GM04504 (cell line): ENCODE results near the gene POFUT2.
A peak's percentile ranks its signal among the peaks of the same experiment; 100 is the strongest.
"Not testable (repeated sequence)": the region's sequence is repeated elsewhere in the genome, so short reads cannot be mapped to it uniquely, and the experiment has no call there.

Experiments used
- DNase-seq: peaks from one replicate; pipeline ENCODE4 v3.0.0-alpha.2; 2012; ENCODE audit warnings: low read depth

Gene POFUT2

DNA sequence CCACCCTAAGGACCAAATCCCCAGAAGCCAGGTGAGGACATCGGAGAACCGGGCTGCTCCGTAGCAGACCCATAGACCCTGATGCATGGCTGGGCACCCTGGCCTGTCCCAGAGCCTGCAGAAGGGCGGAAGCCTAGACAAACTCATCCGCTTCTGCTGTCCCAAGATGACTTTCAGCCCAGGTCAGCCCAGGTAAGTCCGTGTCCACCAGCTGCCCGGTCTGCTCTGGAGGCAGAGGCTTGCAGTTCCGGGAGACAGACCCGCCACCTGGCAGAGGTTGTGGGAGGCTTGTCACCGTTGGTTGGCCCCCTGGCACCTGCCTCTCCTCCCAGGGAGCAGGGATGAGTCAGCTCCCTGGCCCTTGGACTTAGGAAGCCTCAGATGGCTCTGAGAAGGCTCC is 22.8 kb upstream of the POFUT2 start:
- no peak for DNase-seq

DNA sequence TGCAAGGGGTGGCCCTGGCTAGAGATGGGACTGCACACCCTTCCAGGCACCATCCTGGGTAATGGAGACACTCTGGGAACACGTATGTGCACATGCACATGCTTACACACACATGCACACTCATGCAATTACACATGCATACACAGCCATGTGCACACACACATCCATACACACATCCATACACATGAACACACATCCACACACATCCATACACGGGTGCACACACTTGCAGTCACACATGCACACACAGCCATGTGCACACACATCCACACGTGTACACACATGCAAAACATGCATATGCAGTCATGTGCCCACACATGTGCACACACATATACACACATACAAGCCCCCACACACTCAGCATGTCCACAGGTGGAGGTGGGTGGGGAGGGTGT is 22.3 kb upstream of the POFUT2 start:
- no peak for DNase-seq

DNA sequence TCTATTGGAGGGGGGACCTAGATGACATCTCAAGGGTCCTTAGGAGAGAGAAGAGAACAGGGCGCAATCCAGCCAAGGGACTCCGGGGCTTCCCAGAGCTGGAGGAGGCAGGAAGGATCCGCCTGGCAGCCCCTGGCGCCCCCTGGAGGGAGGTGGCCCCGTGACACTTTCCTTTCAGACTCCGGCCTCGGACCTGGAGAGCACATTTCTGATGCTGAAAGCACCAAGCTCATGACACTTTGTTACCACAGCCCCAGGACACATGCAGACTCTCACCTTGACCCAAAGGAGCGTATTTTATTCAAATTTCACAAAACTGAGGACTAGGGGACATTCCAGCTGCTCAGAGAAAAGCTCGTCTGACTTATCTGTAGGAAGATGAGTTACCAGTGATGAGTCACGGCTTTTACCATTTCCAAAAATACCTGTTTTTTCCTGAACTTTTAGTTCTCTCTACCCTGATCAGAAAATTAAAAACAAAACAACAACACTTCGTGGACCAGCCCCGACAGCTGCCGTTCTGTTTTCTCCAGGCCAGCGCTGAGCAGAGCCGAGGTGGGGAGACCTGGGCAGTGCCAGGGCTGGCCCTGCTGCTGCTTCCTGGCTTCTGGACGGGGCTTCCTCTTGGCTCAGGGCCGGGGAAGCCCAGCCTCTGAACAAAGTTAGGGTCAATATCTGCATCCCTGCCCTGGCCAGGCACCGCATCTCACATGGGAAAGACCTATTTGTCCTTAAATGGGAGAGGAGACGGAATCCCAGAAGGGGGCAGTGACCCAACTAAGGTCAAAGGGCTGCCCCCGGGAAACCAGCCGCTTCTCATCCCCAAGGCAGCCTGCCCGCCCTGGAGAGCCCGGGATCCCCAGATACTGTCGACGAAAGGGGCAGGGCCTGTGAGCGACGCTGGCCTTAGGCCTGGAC is 21.6 kb upstream of the POFUT2 start:
- DNase-seq: no peak

DNA sequence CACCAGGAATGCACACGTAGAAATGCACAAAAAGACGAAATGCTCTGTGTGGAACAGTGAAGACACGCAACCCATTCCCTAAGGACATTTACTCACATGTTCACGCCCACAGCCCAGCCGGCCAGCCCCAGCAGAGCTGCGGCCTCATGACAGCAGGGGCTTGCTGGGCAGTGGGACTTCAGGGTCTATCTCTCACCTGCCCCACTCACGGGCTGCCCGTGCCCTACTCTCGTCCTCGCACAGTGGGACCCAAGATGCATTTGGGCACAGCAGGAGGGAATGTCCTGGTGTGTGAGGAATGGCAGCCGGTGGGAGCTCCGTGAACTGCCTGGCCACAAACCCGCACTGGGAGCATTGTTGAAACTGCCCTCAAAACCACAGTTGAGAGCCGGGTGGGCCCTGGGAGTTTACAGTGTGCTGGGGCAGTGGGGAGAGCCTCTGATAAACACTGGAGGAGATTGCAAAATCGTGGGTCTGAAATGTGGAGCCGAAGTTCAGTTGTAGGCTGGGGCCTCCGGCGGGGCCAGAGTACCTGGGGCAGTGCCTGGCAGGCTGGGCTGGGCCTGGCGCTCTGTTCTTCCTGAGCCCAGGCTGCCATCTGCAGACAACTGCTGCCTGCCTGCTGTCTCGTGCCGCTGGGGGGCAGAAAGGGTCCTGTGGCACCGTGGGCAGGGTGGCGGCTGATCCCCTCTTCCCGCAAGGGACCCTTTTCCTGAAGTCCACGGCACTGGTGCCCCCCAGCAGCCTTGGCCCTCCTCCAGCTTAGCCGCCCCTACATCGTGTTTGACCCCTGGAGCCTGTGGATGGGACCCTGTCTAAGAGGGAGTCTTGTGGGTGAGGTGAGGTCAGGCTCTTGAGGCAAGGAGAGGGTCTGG is 20.7 kb upstream of the POFUT2 start:
- no peak for DNase-seq

DNA sequence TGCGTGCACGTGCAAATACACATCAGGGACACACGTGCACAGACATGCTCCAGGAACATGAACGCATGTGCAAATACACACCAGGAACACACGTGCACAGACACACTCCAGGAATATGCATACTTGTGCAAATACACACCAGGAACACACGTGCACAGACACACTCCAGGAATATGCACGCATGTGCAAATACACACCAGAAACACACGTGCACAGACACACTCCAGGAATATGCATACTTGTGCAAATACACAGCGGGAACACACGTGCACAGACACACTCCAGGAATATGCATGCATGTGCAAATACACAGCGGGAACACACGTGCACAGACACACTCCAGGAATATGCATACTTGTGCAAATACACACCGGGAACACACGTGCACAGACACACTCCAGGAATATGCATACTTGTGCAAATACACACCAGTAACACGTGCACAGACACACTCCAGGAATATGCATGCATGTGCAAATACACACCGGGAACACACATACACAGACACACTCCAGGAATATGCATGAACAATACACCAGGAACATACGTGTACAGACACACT is 20.0 kb upstream of the POFUT2 start:
- not testable (repeated sequence) for DNase-seq

DNA sequence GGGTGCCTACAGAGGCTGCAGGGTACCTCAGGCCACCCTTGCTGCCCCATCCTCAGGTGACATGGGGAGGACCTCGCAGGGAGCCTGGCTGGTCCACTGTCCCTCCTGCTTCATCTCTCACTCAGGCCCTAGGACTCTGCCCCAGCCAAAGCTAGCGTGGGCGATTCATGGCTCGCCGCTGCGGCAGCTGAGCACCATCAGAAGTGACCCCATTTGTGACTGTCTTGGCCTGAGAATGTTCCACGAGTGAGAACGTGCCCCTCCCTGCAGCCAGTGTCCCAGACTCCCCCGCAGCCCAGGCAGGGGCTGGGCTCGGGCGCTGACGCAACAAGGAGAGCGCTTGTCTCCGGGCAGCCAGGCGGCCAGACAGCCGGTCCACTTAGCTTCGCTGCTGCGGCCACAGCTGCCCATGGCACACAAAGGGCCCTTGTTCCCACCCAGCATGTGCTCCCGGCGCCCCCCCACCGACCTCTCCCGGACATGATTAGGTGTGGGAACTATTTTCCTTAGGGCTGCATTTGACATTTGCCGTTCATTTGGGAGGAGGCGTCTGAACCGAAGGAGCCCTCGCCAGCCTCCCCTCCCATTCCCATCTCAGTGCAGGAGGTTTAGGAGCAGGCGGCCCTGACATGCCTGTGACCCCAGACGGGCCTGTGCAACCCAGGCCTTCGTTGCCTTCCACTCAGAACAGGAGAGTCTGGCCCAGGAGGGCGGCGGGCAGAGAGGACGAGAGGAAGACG is 19.3 kb upstream of the POFUT2 start:
- peak; percentile 33 for DNase-seq

DNA sequence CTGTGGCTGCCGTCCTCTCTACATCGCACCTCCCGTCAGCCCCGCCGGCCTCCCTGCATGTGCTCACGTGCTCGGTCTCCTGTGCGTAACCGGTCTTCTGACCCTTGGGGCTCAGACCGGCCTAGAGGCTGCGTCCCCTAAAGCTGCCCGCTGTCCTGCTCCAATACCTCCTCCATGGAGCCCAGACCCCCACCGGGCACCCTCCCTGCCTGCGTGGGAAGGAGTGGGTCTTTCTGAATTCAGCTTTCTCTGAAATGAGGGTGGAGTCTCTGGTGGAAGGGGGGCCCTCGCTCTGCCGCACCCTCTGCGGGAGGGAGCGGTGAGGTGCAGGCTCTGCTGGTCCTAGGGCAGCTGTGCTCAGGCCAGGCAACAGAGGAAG is 18.7 kb upstream of the POFUT2 start:
- no peak for DNase-seq

DNA sequence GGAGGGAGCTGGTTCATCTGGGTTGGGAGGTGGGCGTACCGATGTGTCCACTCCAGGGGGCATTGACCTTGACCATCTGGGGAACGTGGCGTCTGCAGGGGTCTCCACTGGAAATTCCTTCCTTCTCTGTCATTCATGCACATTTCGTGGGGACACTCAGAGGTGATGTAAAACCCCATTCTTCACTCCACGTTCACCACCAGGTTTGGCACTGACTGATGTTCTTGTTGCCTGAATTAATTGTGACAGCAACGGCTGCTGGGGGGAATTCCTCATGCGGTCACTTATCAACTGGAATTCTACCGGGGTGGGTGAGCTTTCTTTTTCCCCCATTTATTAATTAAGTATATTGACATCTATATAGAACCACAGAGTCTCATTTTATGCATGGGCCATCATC is 18.1 kb upstream of the POFUT2 start:
- no peak for DNase-seq

DNA sequence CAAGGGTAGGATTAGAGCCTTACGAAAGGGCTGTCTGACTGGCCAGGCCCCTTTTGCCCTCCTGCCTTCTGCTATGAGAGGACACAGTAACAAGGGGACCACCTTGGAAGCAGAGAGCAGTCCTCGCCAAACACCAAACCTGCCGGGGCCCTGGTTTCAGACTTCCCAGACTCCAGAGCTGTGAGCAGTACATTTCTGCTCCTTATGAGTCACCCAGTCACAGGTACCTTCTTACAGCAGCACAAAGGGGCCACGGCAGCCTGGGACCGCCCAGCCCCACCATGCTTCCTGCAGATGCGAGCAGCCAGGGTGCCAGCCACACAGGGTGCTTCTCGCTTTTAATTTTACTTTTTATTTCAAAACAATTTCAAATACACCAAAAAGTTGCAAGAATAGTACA is 17.2 kb upstream of the POFUT2 start:
- DNase-seq: no peak

DNA sequence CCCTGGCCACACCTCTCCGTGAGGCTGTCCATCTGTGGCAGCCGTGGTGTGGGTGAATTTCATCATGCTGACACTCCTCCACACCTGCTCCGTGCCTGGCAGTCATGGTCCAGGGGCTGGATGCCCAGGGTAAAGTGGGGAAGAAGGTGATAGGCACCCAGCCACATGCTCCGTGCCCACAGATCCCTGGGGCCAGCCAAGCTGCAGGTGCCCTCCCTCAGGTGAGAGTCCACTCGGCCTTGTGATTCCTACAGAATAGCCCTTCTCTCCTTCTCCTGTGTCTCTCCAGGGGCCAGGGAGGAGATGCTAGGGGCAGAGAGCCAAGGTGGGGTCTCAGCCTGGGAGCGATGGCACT is 16.8 kb upstream of the POFUT2 start:
- DNase-seq: no peak

DNA sequence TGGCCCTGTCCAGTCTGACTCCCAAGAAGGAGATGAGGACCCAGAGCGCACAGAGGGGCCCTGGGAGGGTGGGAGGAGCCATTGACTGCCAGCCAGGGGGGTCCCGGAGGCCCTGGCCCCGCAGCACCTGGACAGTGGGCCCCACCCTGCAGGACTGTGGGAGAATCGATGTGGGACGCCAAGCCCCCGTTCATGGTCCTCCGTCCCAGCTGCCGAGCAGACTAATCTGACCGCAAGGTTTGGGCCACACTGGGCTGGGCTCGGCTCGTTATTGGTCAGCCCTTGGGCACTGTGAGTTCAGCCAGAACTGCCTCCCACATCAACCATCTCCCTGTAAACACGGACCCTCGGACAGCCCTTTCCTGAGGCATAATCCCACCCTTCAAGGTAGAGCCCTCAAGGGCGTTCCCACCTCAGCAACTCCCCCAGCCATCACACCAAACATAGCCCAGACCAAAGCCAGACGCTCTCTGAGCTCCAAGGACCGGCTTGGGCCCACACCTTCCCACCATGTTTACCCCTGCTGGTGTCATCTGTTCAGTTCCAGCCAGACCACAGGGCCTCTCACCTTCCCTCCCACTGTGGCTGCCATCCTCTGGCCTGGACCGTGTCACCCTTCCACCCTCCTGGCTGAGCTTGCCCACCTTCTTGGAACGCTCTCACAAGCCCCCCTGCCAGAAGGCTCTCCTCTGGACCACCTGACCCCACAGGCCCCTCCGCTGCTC is 16.2 kb upstream of the POFUT2 start:
- DNase-seq: no peak

DNA sequence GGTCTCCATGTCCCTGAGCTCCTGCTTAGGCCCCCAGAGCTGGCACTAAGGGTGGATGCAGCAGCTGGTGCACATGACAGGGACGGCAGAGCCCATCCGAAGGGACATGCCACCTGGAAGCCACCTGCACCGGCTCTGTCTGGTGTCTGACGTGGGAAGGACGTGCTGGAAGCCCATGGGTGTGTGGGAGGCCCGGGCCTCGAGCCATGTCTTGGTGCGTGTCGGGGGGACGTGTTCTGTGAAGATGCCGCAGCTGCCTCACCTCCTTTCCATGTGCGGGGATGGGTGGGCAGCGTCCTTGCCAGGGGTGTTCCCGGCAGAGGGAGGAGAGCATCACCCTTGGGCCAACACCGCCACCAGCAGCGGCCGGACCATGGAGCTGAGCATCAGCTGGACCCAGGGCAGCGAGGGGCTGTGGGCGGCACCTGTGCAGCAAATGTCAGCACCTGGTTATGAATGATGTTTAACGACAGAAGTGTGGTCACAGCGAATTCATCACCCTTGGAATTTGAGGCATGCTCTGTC is 15.5 kb upstream of the POFUT2 start:
- DNase-seq: no peak

DNA sequence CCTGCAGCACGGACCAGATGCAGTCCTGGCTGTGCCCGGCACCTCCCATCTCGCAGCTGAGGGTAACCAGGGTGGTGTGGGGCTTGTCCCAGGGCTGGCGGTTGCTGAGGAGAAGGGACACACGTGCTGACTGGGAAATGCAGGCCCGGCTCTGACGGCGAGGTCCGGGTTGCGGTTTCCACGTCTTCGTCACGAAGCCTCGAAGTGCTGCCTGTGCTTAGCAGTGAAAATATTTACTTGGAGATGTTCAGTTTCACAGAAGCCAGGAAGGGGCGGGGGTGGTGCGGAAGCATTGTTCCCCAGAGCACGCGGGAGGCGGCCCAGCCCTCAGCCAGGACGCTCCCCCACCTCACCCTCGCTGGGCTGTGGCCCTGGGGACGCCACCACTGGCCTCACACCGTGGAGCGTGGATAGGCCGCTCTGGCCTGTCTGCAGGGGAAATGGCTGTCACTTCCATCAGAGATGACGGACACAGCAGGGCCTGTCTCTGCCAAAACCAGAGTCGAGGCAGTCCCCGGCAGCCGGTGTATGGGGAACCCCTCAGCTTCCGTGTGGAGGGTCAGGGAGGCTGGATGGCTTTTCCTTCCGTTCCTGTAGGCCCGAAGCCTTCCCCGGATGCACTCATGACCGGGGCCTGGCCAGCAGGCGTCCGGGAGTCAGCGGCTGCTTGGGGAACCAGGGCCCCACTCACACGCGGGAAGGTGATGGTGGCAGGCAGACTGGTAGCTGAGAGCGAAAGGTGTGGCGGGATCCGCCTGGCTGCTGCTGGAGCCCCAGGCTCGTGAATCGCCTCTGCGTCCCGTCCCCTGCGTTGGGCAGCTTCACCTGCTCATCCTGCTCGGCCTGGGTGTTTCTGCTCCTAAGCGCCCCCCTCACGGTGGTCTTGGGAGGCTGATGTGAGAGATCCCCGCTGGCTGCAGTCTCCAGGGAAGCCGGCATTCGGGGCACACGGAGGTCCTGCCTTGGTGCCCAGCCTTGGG is 14.7 kb upstream of the POFUT2 start:
- no peak for DNase-seq

DNA sequence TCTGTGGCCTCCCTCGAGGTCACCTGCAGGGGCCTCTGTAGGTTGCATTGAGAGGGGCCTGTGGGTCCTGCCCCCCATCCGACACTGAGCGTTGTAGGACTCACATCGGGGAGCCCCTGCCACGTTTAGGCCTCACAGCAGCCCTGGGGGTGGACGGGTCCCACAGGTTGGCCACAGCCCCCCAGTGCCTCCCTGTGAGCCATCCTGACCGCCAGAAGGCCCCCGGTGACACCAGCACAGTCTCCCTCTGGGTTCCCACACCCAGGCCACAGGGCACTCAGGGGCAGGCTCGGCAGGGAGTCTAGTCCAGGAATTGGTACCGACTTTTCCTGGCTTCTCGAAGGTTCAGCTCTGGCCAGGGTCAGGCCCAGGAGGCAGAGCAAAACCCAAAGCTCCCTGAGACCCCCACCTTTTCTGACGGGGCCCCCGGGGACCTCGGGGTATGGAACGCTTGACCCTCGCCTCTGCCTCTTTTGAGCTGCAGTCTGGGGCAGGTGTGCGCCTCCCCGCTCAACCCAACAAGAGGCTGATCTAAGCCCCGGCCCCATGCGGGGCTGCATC is 13.9 kb upstream of the POFUT2 start:
- DNase-seq: no peak

DNA sequence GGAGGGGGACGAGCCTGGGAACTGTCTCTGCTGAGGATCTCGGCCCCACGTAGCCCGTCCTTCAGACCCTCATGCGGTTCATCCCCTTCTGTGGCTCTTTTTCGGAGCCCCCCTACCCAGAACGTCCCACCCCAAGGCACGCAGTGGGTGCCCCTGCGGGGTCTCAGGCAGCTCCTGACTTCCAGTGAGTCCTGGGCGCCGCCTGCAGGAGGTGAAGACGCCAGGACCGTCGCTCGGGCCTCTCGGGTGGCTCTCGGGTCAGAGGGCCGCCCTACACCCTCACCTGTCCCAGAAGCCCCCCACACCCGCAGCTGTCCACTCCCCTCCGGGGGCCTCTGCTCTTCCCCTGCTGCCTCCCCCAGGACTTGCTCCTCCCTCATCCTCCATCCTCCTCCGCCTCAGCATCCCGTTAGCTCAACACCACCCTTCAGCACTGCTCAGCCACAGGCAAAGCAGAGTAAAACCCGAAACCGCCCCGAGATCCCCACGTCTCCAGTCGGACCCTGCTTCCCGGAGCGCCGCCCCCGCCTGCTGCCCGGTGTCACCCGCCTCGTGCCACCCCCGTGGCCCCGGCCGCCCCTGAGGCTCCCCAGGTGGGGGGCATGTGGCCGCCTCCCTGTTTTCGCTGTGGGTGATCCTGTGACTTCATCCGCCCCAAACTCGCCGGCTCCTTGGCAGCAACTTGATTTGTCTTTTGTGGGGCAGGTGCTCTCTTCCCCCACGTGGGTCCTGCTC is 13.3 kb upstream of the POFUT2 start:
- DNase-seq: no peak

DNA sequence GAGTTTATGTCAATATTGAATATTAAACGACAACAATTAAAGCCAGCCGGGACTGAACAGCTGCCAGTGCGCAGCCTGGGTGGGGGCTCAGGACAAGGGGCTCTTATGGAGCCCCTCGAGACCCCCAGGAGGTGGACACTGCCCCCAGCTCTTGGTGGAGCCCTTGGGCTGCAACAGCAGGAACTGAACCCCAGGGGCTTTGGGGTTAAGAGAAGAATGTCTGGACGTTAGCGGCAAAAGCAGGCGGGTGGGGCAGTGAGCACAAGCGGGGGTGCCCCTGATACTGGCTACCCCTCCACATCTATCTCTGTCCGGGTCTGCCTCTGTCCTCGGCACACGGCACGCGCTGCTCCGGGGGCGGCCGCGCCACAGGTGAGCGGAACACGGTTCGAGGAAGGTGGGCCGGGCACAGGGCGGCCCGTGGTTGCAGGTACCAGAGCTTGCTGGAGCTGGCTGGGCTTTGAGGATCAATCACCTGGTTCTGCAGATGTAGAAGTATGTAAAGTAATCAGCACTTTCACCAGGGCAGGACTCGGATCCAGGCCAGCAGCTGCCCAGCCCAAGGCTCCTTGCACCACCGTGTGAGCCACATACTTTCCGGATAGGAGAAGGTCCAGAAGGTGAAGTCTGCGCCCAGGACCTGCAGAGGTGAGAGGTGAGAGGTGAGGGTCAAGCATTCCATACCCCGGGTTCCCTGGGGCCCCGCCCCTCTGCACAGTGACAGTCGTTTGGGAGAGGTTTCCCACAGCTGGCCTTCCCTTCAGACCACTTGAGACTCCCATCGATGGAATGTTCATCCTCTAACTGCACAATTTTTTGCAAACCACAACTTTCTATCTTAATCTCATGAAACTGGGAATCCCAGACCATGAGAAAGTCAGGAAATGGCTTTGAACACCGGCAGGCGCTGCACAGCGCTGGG is 12.4 kb upstream of the POFUT2 start:
- peak; percentile 40 for DNase-seq

DNA sequence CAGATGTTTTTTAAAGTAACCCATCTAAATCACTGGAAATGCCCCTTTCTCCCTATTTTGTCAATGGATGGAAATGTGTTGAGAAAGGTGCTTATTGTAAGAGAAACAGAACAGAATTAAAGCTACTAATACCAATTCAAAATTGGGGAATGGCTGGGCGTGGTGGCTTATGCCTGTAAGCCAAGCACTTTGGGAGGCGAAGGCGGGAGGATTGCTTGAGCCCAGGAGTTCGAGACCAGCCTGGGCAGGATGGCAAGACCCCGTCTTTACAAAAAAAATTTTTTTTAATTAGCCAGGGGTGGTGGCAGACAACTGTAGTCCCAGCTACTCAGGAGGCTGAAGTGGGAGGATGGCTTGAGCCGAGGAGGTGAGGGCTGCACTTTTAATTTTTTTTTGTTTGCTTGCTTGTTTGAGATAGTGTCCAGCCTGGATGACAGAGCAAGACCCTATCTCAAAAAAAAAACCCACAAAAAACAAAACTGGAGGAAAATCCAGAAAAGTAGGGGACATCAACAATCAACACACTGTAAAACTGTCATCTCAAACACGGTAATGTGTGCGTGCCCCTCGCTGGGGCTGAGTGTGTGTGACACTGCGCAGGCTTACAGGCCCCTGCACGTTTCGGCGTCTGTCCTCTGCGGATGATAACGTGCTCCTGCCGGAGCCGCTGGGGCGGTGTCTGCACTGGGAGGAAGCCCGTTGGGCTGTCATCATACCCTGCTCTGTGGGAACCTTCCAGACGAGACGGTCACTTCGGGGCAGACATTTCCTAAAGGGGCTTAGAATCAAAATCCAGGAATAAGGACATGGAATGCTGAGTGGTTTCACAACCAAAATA is 11.6 kb upstream of the POFUT2 start:
- DNase-seq: no peak
